ENCODE measurements around the gene BZW1.

- TF ChIP-seq CTCF (IDR thresholded peaks at IDR 0.05): no peak
- no peak for TF ChIP-seq POLR2AphosphoS5 (IDR thresholded peaks at IDR 0.05)
- no peak for TF ChIP-seq POLR2A (IDR thresholded peaks at IDR 0.05)
- no peak for TF ChIP-seq EP300 (IDR thresholded peaks at IDR 0.05)
Measured at GRCh38 chr2:200781616-200782015, 30.1 kb upstream of the BZW1 start.
